Fibroblast of lung (primary cell): ENCODE data around the gene TK1. TPM values are rescaled to one million over a fixed set of nuclear protein-coding genes. Genes with fewer than 3 reads are reported as not detected.

ENCODE experiments used
- DNase-seq, 2 donors: peaks; one replicate each; pipeline versions ENCODE4 v3.0.0 to v3.0.0-alpha.2; 2010; ENCODE audit warnings: low read depth in 2 of 2
- H2AFZ ChIP-seq: 2 replicates; pipeline ENCODE4 v1.5.1; 2012; ENCODE audit warnings: low read length, control low read depth, inconsistent platforms
- H3K27ac ChIP-seq: 2 replicates; pipeline ENCODE4 v1.5.1; 2011; ENCODE audit warnings: low read length, control low read depth; ENCODE audit not compliant: insufficient read depth
- H3K27me3 ChIP-seq: 2 replicates; pipeline ENCODE4 v1.5.1; 2011; ENCODE audit warnings: mild to moderate bottlenecking, low read length; ENCODE audit not compliant: control insufficient read depth, insufficient read depth
- H3K36me3 ChIP-seq: 2 replicates; pipeline ENCODE4 v1.5.1; 2011; ENCODE audit warnings: low read length; ENCODE audit not compliant: control insufficient read depth, insufficient read depth
- H3K4me1 ChIP-seq: 2 replicates; pipeline ENCODE4 v1.5.1; 2011; ENCODE audit warnings: low read length; ENCODE audit not compliant: control insufficient read depth, insufficient read depth; ENCODE audit errors: extremely low read depth
- H3K4me2 ChIP-seq: 2 replicates; pipeline ENCODE4 v1.5.1; 2011; ENCODE audit warnings: low read length, control low read depth; ENCODE audit not compliant: insufficient read depth; ENCODE audit errors: extremely low read depth
- H3K4me3 ChIP-seq, 4 experiments: fragments of 200-600 bp in 1 of 4; sonication (generic) in 1 of 4; replicated peaks in 1 of 4; 2 replicates each; pipeline ENCODE4 v1.5.1; 2011 to 2016; ENCODE audit warnings: low read length in 4 of 4, low read depth in 3 of 4, mild to moderate bottlenecking in 3 of 4, control low read depth in 2 of 4, inconsistent platforms in 1 of 4, mixed read lengths in 1 of 4; ENCODE audit not compliant: insufficient read depth in 1 of 4; ENCODE audit errors: control extremely low read depth in 1 of 4
- H3K79me2 ChIP-seq: 2 replicates; pipeline ENCODE4 v1.5.1; 2012; ENCODE audit warnings: mild to moderate bottlenecking, low read length, inconsistent platforms; ENCODE audit not compliant: control insufficient read depth, insufficient read depth
- H3K9ac ChIP-seq: 2 replicates; pipeline ENCODE4 v1.5.1; 2011; ENCODE audit warnings: mild to moderate bottlenecking, low read length, control low read depth; ENCODE audit not compliant: insufficient read depth
- H3K9me3 ChIP-seq: 2 replicates; pipeline ENCODE4 v1.5.1; 2012; ENCODE audit warnings: low read depth, low read length; ENCODE audit not compliant: control insufficient read depth, insufficient read depth
- H4K20me1 ChIP-seq: 2 replicates; pipeline ENCODE4 v1.5.1; 2011; ENCODE audit warnings: low read length; ENCODE audit not compliant: control insufficient read depth, insufficient read depth; ENCODE audit errors: extremely low read depth
- EZH2 ChIP-seq: IDR thresholded peaks from 2 replicates; pipeline ENCODE4 v1.5.1; 2012; ENCODE audit warnings: low read length, control low read depth, mild to moderate bottlenecking; ENCODE audit errors: missing control alignments
- polyA plus RNA-seq, 2 donors: library from polyadenylated mRNA; depleted of rRNA in 1 of 2; stranded (reverse) in 1 of 2; unstranded in 1 of 2; fragments of >200 nt; gene quantifications; 2 replicates each; pipeline ENCODE4 v1.2.1, GENCODE V29; 2011 to 2012; ENCODE audit warnings: missing spikeins in 1 of 2
- total RNA-seq: library from RNA; depleted of rRNA; stranded (reverse); fragments of >200 nt; gene quantifications from 2 replicates; pipeline ENCODE4 v1.2.1, GENCODE V29; 2014
- TF ChIP-seq, protein P1 (sequence below), 2 donors: IDR thresholded peaks in 1 of 2; conservative IDR thresholded peaks in 1 of 2; 1 replicate in 1 of 2; 2 replicates in 1 of 2; pipeline ENCODE4 v1.5.1; 2011 to 2012; ENCODE audit warnings: low read length in 2 of 2, control low read depth in 1 of 2, inconsistent platforms in 1 of 2, low read depth in 1 of 2, mild to moderate bottlenecking in 1 of 2

TK1 gene
- total and polyA plus RNA-seq, 2 donors (not counting 1 experiment from before 2014, with no cell fraction given) = 40.6 to 69.2 TPM

DNA sequence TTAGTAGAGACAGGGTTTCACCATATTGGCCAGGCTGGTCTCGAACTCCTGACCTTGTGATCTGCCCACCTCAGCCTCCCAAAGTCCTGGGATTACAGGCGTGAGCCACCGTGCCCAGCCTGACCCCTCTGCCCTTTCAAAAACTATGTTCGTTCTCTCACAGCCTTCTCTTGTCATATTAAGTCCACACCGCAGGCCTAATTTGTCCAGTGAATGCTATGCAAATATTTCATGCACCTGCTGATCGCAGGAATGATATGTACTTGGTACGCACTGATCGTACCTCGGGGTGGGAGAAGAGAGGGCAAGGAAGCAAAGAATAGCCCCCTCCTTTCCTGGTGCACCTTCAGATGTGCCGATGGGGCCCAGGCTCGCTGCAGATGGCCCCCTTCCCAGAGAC, 24.2 kb upstream of the TK1 start:
- Histone ChIP-seq H3K36me3 (no peaks in the 10 kb centered on the region), H3K4me1 (no peaks in the 10 kb centered on the region), H3K27me3 (no peaks in the 10 kb centered on the region), H3K79me2 (peaks cover 18% of the 10 kb centered on the region), H3K4me2 (no peak overlapping the region), H3K9me3 (no peaks in the 10 kb centered on the region), H3K4me3 (no peak overlapping the region), H4K20me1 (no peaks in the 10 kb centered on the region), H3K9ac (no peak overlapping the region), H3K27ac (no peak overlapping the region), H2AFZ (no peak overlapping the region)
- DNase-seq = no peak
- TF ChIP-seq EZH2 = no peak
- TF ChIP-seq, protein P1, sequence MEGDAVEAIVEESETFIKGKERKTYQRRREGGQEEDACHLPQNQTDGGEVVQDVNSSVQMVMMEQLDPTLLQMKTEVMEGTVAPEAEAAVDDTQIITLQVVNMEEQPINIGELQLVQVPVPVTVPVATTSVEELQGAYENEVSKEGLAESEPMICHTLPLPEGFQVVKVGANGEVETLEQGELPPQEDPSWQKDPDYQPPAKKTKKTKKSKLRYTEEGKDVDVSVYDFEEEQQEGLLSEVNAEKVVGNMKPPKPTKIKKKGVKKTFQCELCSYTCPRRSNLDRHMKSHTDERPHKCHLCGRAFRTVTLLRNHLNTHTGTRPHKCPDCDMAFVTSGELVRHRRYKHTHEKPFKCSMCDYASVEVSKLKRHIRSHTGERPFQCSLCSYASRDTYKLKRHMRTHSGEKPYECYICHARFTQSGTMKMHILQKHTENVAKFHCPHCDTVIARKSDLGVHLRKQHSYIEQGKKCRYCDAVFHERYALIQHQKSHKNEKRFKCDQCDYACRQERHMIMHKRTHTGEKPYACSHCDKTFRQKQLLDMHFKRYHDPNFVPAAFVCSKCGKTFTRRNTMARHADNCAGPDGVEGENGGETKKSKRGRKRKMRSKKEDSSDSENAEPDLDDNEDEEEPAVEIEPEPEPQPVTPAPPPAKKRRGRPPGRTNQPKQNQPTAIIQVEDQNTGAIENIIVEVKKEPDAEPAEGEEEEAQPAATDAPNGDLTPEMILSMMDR (conservative IDR thresholded peaks at IDR 0.05 in 1 of 2, IDR thresholded peaks at IDR 0.05 in 1 of 2; ENCODE audit: low read depth in 1 of 2, low read length in 2 of 2) = no peak

DNA sequence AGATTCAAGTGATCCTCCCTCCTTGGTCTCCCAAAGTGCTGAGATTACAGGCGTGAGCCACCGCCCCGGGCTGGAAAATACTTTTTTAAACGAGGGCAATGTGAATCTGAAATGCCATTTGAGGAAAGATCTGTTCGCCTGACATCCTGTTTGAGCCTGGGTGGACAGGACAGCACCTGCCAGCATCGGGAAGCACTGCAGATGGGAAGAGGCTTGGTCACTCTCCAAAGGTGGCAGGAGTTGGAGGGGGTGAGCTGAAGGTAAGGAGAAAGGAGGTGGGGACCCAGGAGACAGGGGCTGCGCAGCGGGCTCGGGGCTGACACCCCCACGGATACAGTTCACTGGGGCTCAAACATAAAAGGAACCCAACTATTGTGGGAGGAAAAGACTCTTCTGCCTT, 23.3 kb upstream of the TK1 start:
- no peak for DNase-seq
- TF ChIP-seq, protein P1 (conservative IDR thresholded peaks at IDR 0.05 in 1 of 2, IDR thresholded peaks at IDR 0.05 in 1 of 2; ENCODE audit: low read depth in 1 of 2, low read length in 2 of 2) = no peak
- TF ChIP-seq EZH2 = no peak
- Histone ChIP-seq H3K4me3 (no peak overlapping the region), H3K79me2 (peaks cover 10% of the 10 kb centered on the region), H3K27ac (no peak overlapping the region), H3K27me3 (no peaks in the 10 kb centered on the region), H4K20me1 (no peaks in the 10 kb centered on the region), H3K4me2 (no peak overlapping the region), H3K9me3 (no peaks in the 10 kb centered on the region), H3K4me1 (no peaks in the 10 kb centered on the region), H2AFZ (no peak overlapping the region), H3K9ac (no peak overlapping the region), H3K36me3 (no peaks in the 10 kb centered on the region)

DNA sequence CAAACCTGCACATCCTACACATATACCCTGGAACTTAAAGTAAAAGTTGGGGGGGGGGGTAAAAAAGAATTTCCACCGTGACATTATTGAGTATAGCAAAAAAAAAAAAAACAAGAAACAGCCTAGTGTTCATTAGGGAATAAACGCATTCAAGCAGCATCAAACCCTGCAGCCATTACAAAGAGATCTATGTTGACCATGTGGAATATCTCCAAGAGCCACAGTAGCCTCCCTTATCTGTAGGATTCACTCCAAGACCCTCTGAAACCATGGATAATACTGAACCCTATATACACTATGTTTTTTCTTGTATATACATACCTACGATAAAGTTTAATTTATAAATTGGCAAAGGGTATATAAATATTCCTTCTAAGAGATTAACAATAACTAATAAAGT, 21.6 kb upstream of the TK1 start:
- no peaks in the 10 kb centered on the region for H3K27me3 ChIP-seq
- DNase-seq = no peak
- H3K36me3 ChIP-seq = no peaks in the 10 kb centered on the region
- H3K79me2 ChIP-seq = no peaks in the 10 kb centered on the region
- no peaks in the 10 kb centered on the region for H3K4me1 ChIP-seq
- no peak for TF ChIP-seq EZH2
- TF ChIP-seq, protein P1 (conservative IDR thresholded peaks at IDR 0.05 in 1 of 2, IDR thresholded peaks at IDR 0.05 in 1 of 2; ENCODE audit: low read depth in 1 of 2, low read length in 2 of 2) = no peak
- no peaks in the 10 kb centered on the region for H4K20me1 ChIP-seq
- H3K9me3 ChIP-seq = no peaks in the 10 kb centered on the region
- no peak overlapping the region for H3K4me2 ChIP-seq
- no peak overlapping the region for H3K4me3 ChIP-seq
- no peak overlapping the region for H2AFZ ChIP-seq
- no peak overlapping the region for H3K9ac ChIP-seq
- no peak overlapping the region for H3K27ac ChIP-seq
